GM21723 (cell line): ENCODE measurements around the gene RAB26.
"Not testable (repeated sequence)": the region's sequence is repeated elsewhere in the genome, so short reads cannot be mapped to it uniquely, and the experiment has no call there.

Experiments used
- ATAC-seq: cut with Tn5 transposase; IDR thresholded peaks from one replicate; pipeline ENCODE4 v1.9.1; 2021; ENCODE audit warnings: mild to moderate bottlenecking, moderate library complexity; ENCODE audit not compliant: unreplicated experiment

Gene RAB26

GRCh38 chr16:2195322-2196161, 47.1 kb downstream of the RAB26 start:
- no peak for ATAC-seq

GRCh38 chr16:2196162-2196980, 47.9 kb downstream of the RAB26 start, which contains the start of gene CASKIN1:
Gene CASKIN1, minus strand, starts transcription at chr16:2196605. Its CDS starts 173 bp downstream, at chr16:2196432.
- ATAC-seq, result no peak

GRCh38 chr16:2196981-2197511, 48.6 kb downstream of the RAB26 start:
- ATAC-seq, result no peak

- no peak for ATAC-seq
These were observed 49.3 kb downstream of the RAB26 start for GRCh38 chr16:2197765-2198164.

- ATAC-seq, result no peak
These were observed 49.9 kb downstream of the RAB26 start for GRCh38 chr16:2198283-2198682.

- no peak for ATAC-seq
These were observed 50.7 kb downstream of the RAB26 start for GRCh38 chr16:2199095-2199494.

- no peak for ATAC-seq
These were observed 51.3 kb downstream of the RAB26 start for GRCh38 chr16:2199621-2200139.

- ATAC-seq, result no peak
These were observed 51.9 kb downstream of the RAB26 start for GRCh38 chr16:2200313-2200712.

- not testable (repeated sequence) for ATAC-seq
These were observed 54.8 kb downstream of the RAB26 start for GRCh38 chr16:2203119-2203688.
